ENCODE measurements around the gene TBC1D26.

GRCh38 chr17:15742051-15742795 lies 10.1 kb downstream of the TBC1D26 start:
- TF ChIP-seq CTCF (IDR thresholded peaks at IDR 0.05) (no peak), POLR2A (IDR thresholded peaks at IDR 0.05) (no peak)
